ENCODE data around the gene SEPTIN10. TPM values are rescaled to one million over a fixed set of nuclear protein-coding genes. Genes with fewer than 3 reads are reported as not detected.

The SEPTIN10 gene
- total RNA-seq, 2 donors from 2014 or later, result 41.5 to 69.8 TPM

- H3K27ac ChIP-seq, result no peak overlapping the region
- no peaks in the 10 kb centered on the region for H3K9me3 ChIP-seq
- DNase-seq, result no peak
- intact Hi-C loops (cut with DNase I), result loop anchor here (5.0 to 10.0 kb wide), 2 partner anchors 65 to 657 kb away; no protein-coding TSS in a partner anchor
- no peak overlapping the region for H3K4me3 ChIP-seq
- H3K9ac ChIP-seq (ENCODE audit: low read depth in 2 of 2, low read length in 2 of 2), result no peak overlapping the region
- no peak for TF ChIP-seq CTCF (IDR thresholded peaks at IDR 0.05)
- no peaks in the 10 kb centered on the region for H3K27me3 ChIP-seq
- no peaks in the 10 kb centered on the region for H3K4me1 ChIP-seq
- H3K36me3 ChIP-seq, result no peaks in the 10 kb centered on the region
These were observed 101.7 kb downstream of the SEPTIN10 start for GRCh38 chr2:109512076-109512475.

- Histone ChIP-seq H3K4me1 (no peaks in the 10 kb centered on the region), H3K36me3 (no peaks in the 10 kb centered on the region), H3K9ac (ENCODE audit: low read depth in 2 of 2, low read length in 2 of 2) (no peak overlapping the region), H3K9me3 (no peaks in the 10 kb centered on the region), H3K27ac (no peak overlapping the region), H3K27me3 (no peaks in the 10 kb centered on the region), H3K4me3 (no peak overlapping the region)
- intact Hi-C loops (cut with DNase I), result loop anchor here (2.0 to 10.0 kb wide), 3 partner anchors 64 to 656 kb away; no protein-coding TSS in a partner anchor
- DNase-seq, result no peak
- no peak for TF ChIP-seq CTCF (IDR thresholded peaks at IDR 0.05)
These were observed 102.6 kb downstream of the SEPTIN10 start for GRCh38 chr2:109511168-109511567.

- Histone ChIP-seq H3K36me3 (no peaks in the 10 kb centered on the region), H3K4me3 (no peak overlapping the region), H3K9me3 (no peaks in the 10 kb centered on the region), H3K4me1 (no peaks in the 10 kb centered on the region), H3K9ac (ENCODE audit: low read depth in 2 of 2, low read length in 2 of 2) (no peak overlapping the region), H3K27me3 (no peaks in the 10 kb centered on the region), H3K27ac (no peak overlapping the region)
- TF ChIP-seq CTCF (IDR thresholded peaks at IDR 0.05), result peak; percentile 85
- intact Hi-C loops (cut with DNase I), result loop anchor here (2.0 to 10.0 kb wide), 3 partner anchors 63 to 656 kb away; no protein-coding TSS in a partner anchor
- peak; percentile 89 for DNase-seq
These were observed 103.4 kb downstream of the SEPTIN10 start for GRCh38 chr2:109510136-109511028.

GRCh38 chr2:109508556-109508955 lies 105.2 kb downstream of the SEPTIN10 start:
- H3K9ac ChIP-seq (ENCODE audit: low read depth in 2 of 2, low read length in 2 of 2), result no peak overlapping the region
- no peaks in the 10 kb centered on the region for H3K27me3 ChIP-seq
- H3K27ac ChIP-seq, result no peak overlapping the region
- no peaks in the 10 kb centered on the region for H3K4me1 ChIP-seq
- TF ChIP-seq CTCF (IDR thresholded peaks at IDR 0.05), result no peak
- intact Hi-C loops (cut with DNase I), result loop anchor here (10.0 kb wide), 1 partner anchor 224 kb away; no protein-coding TSS in a partner anchor
- no peaks in the 10 kb centered on the region for H3K36me3 ChIP-seq
- no peak overlapping the region for H3K4me3 ChIP-seq
- no peaks in the 10 kb centered on the region for H3K9me3 ChIP-seq
- no peak for DNase-seq

GRCh38 chr2:109507828-109508227 lies 105.9 kb downstream of the SEPTIN10 start:
- no peak overlapping the region for H3K9ac ChIP-seq (ENCODE audit: low read depth in 2 of 2, low read length in 2 of 2)
- H3K4me1 ChIP-seq, result no peaks in the 10 kb centered on the region
- no peak overlapping the region for H3K4me3 ChIP-seq
- H3K9me3 ChIP-seq, result no peaks in the 10 kb centered on the region
- intact Hi-C loops (cut with DNase I), result loop anchor here (10.0 kb wide), 1 partner anchor 223 kb away; no protein-coding TSS in a partner anchor
- no peak for TF ChIP-seq CTCF (IDR thresholded peaks at IDR 0.05)
- H3K36me3 ChIP-seq, result no peaks in the 10 kb centered on the region
- DNase-seq, result no peak
- no peak overlapping the region for H3K27ac ChIP-seq
- no peaks in the 10 kb centered on the region for H3K27me3 ChIP-seq

All from colonic mucosa (tissue), 4 donors.